Measurements from ENCODE around the gene PPP1R36.

- TF ChIP-seq CTCF (IDR thresholded peaks at IDR 0.05) (no peak), POLR2A (IDR thresholded peaks at IDR 0.05) (no peak)
These were observed 30.7 kb downstream of the PPP1R36 start for GRCh38 chr14:64580467-64580866.
